ENCODE results near the gene C1QL1. TPM values are rescaled to one million over a fixed set of nuclear protein-coding genes. Genes with fewer than 3 reads are reported as not detected.

C1QL1 gene
- total RNA-seq, 1 donor from 2014 or later: 1.4 TPM

GRCh38 chr17:44934745-44935105 lies 33.4 kb downstream of the C1QL1 start:
- Mint-ChIP-seq H3K36me3 (ENCODE audit: unreplicated experiment) (peaks cover 6% of the 10 kb centered on the region), H3K27me3 (ENCODE audit: unreplicated experiment) (no peaks in the 10 kb centered on the region), H3K27ac (ENCODE audit: unreplicated experiment) (no peak overlapping the region), H3K4me1 (ENCODE audit: unreplicated experiment) (no peaks in the 10 kb centered on the region), H3K9me3 (ENCODE audit: unreplicated experiment) (no peaks in the 10 kb centered on the region), H3K4me3 (ENCODE audit: unreplicated experiment) (no peak overlapping the region)
- TF ChIP-seq CTCF (IDR thresholded peaks at IDR 0.05): no peak
- no peak for DNase-seq (ENCODE audit: extremely low spot score, unreplicated experiment)

- TF ChIP-seq CTCF (IDR thresholded peaks at IDR 0.05): no peak
- Mint-ChIP-seq H3K9me3 (ENCODE audit: unreplicated experiment) (no peaks in the 10 kb centered on the region), H3K4me3 (ENCODE audit: unreplicated experiment) (no peak overlapping the region), H3K27me3 (ENCODE audit: unreplicated experiment) (no peaks in the 10 kb centered on the region), H3K36me3 (ENCODE audit: unreplicated experiment) (peaks cover 6% of the 10 kb centered on the region), H3K4me1 (ENCODE audit: unreplicated experiment) (no peaks in the 10 kb centered on the region), H3K27ac (ENCODE audit: unreplicated experiment) (no peak overlapping the region)
- DNase-seq (ENCODE audit: extremely low spot score, unreplicated experiment): no peak
Observed at GRCh38 chr17:44933824-44934744, 34.0 kb downstream of the C1QL1 start.

- Mint-ChIP-seq H3K4me3 (ENCODE audit: unreplicated experiment) (no peak overlapping the region), H3K27ac (ENCODE audit: unreplicated experiment) (no peak overlapping the region), H3K4me1 (ENCODE audit: unreplicated experiment) (no peaks in the 10 kb centered on the region), H3K9me3 (ENCODE audit: unreplicated experiment) (no peaks in the 10 kb centered on the region), H3K27me3 (ENCODE audit: unreplicated experiment) (no peaks in the 10 kb centered on the region), H3K36me3 (ENCODE audit: unreplicated experiment) (peaks cover 4% of the 10 kb centered on the region)
- no peak for TF ChIP-seq CTCF (IDR thresholded peaks at IDR 0.05)
- DNase-seq (ENCODE audit: extremely low spot score, unreplicated experiment): no peak
Observed at GRCh38 chr17:44932787-44933097, 35.4 kb downstream of the C1QL1 start.

- Mint-ChIP-seq H3K4me3 (ENCODE audit: unreplicated experiment) (no peak overlapping the region), H3K9me3 (ENCODE audit: unreplicated experiment) (no peaks in the 10 kb centered on the region), H3K27me3 (ENCODE audit: unreplicated experiment) (no peaks in the 10 kb centered on the region), H3K27ac (ENCODE audit: unreplicated experiment) (no peak overlapping the region), H3K36me3 (ENCODE audit: unreplicated experiment) (peaks cover 4% of the 10 kb centered on the region), H3K4me1 (ENCODE audit: unreplicated experiment) (no peaks in the 10 kb centered on the region)
- no peak for DNase-seq (ENCODE audit: extremely low spot score, unreplicated experiment)
- TF ChIP-seq CTCF (IDR thresholded peaks at IDR 0.05): no peak
Observed at GRCh38 chr17:44932096-44932786, 35.9 kb downstream of the C1QL1 start.

- Mint-ChIP-seq H3K27ac (ENCODE audit: unreplicated experiment) (no peak overlapping the region), H3K36me3 (ENCODE audit: unreplicated experiment) (peaks cover 5% of the 10 kb centered on the region), H3K9me3 (ENCODE audit: unreplicated experiment) (no peaks in the 10 kb centered on the region), H3K4me1 (ENCODE audit: unreplicated experiment) (no peaks in the 10 kb centered on the region), H3K4me3 (ENCODE audit: unreplicated experiment) (no peak overlapping the region), H3K27me3 (ENCODE audit: unreplicated experiment) (no peaks in the 10 kb centered on the region)
- DNase-seq (ENCODE audit: extremely low spot score, unreplicated experiment): no peak
- no peak for TF ChIP-seq CTCF (IDR thresholded peaks at IDR 0.05)
Observed at GRCh38 chr17:44931376-44931775, 36.7 kb downstream of the C1QL1 start.
